Lung (tissue), 12 donors: ENCODE results near the gene TIE1. TPM values are rescaled to one million over a fixed set of nuclear protein-coding genes. Genes with fewer than 3 reads are reported as not detected.

Experiments used
- ATAC-seq: fragments of 200-7000 bp; cut with Tn5 transposase; one replicate; pipeline ENCODE4 v1.9.1; 2020; ENCODE audit warnings: moderate number of reproducible peaks; ENCODE audit not compliant: insufficient read depth, low FRiP score
- DNase-seq, 3 donors: peaks; one replicate each; pipeline ENCODE4 v3.0.0-alpha.2; 2013 to 2017
- H3K27ac ChIP-seq, 2 donors: one replicate each; pipeline ENCODE4 v1.5.1; 2013; ENCODE audit warnings: mild to moderate bottlenecking in 2 of 2, moderate library complexity in 2 of 2, control low read depth in 1 of 2, inconsistent platforms in 1 of 2, low read depth in 1 of 2, low read length in 1 of 2
- H3K27me3 ChIP-seq, 3 donors: one replicate each; pipeline ENCODE4 v1.5.1; 2013; ENCODE audit warnings: low read length in 2 of 3; ENCODE audit not compliant: control insufficient read depth in 3 of 3, insufficient read depth in 3 of 3
- H3K36me3 ChIP-seq, 4 donors: one replicate each; pipeline ENCODE4 v1.5.1; 2013; ENCODE audit warnings: low read length in 4 of 4, mild to moderate bottlenecking in 1 of 4, moderate library complexity in 1 of 4; ENCODE audit not compliant: control insufficient read depth in 4 of 4, insufficient read depth in 4 of 4
- H3K4me1 ChIP-seq, 5 donors: one replicate each; pipeline ENCODE4 v1.5.1; 2013; ENCODE audit warnings: low read length in 5 of 5, mild to moderate bottlenecking in 2 of 5, moderate library complexity in 1 of 5; ENCODE audit not compliant: control insufficient read depth in 5 of 5, insufficient read depth in 5 of 5
- H3K4me3 ChIP-seq: one replicate; pipeline ENCODE4 v1.5.1; 2013; ENCODE audit warnings: mild to moderate bottlenecking, control low read depth, moderate library complexity
- H3K9ac ChIP-seq, 2 donors: one replicate each; pipeline ENCODE4 v1.5.1; 2013; ENCODE audit warnings: low read length in 2 of 2, control low read depth in 1 of 2; ENCODE audit not compliant: insufficient read depth in 1 of 2
- H3K9me3 ChIP-seq, 4 donors: one replicate each; pipeline ENCODE4 v1.5.1; 2013; ENCODE audit warnings: low read length in 3 of 4, mild to moderate bottlenecking in 1 of 4, moderate library complexity in 1 of 4; ENCODE audit not compliant: control insufficient read depth in 4 of 4, insufficient read depth in 3 of 4
- WGBS, 2 donors: extraction: QIAGEN DNeasy Blood & Tissue Kit; methylation state at CpG; one replicate each; pipeline ENCODE4 v1.1.7; 2013; 5-methylcytosine and 5-hydroxymethylcytosine counted together
- polyA plus RNA-seq, 2 donors: library from polyadenylated mRNA; stranded (reverse); fragments of 200-250 nt; gene quantifications; one replicate each; pipeline ENCODE4 v1.2.1, GENCODE V29; 2013
- total RNA-seq, 2 donors: library from RNA; depleted of rRNA in 1 of 2; stranded (reverse); fragments of >200 nt in 1 of 2; gene quantifications; one replicate each; pipeline ENCODE4 v1.2.1, GENCODE V29; 2014 to 2021
- TF ChIP-seq, protein P1 (sequence below): IDR thresholded peaks from 2 replicates; pipeline ENCODE4 v1.5.1; 2012; ENCODE audit warnings: mild to moderate bottlenecking; ENCODE audit errors: control extremely low read depth, extremely low read depth
- donor health status: control.
- donor health status: control.
- donor health status: Bipolar disorder and iron deficiency.
- donor health status: healthy.
- donor health status: DM: yes; HTN: yes; CAD: no.

TIE1 gene
- total and polyA plus RNA-seq, 4 donors, result 20.5 to 133 (median 42.1) TPM

DNA sequence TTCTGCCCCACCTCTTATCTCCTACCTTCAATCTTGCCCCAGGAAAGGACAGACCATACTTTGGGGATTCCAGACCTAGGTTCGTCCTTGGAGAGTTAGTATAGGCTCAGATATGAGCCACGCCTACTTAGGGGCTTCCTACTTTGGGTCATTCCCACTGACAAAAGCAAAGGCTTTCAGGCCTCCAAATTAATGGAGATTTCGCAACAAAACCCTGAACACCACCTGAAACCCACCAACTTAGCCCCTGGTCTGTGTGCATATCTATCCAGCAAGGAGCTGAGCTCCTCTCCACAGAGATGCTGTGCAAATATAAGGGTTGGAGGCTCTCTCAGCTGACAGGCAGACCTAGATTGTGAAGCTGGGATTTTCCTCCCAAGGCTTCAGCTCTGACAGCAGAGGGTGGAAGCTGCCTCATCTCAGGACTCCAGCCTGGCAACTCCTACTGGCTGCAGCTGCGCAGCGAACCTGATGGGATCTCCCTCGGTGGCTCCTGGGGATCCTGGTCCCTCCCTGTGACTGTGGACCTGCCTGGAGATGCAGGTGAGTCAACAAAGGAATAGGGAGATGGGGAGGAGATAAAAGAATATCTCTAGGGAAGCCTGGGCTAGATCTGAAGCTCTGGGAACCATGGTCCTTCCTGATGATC is 38.9 kb downstream of the TIE1 start:
- no peak overlapping the region for H3K4me3 ChIP-seq
- H3K4me1 ChIP-seq, result peaks cover 0 to 3% (median 0%) of the 10 kb centered on the region in 5 donors
- TF ChIP-seq, protein P1, sequence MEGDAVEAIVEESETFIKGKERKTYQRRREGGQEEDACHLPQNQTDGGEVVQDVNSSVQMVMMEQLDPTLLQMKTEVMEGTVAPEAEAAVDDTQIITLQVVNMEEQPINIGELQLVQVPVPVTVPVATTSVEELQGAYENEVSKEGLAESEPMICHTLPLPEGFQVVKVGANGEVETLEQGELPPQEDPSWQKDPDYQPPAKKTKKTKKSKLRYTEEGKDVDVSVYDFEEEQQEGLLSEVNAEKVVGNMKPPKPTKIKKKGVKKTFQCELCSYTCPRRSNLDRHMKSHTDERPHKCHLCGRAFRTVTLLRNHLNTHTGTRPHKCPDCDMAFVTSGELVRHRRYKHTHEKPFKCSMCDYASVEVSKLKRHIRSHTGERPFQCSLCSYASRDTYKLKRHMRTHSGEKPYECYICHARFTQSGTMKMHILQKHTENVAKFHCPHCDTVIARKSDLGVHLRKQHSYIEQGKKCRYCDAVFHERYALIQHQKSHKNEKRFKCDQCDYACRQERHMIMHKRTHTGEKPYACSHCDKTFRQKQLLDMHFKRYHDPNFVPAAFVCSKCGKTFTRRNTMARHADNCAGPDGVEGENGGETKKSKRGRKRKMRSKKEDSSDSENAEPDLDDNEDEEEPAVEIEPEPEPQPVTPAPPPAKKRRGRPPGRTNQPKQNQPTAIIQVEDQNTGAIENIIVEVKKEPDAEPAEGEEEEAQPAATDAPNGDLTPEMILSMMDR, result no peak
- WGBS, 2 donors, result 91 to 96% methylated on average over 6 of the region's 6 CpGs
- no peak for ATAC-seq
- no peaks in the 10 kb centered on the region for H3K9me3 ChIP-seq
- H3K27me3 ChIP-seq, result no peaks in the 10 kb centered on the region
- no peak overlapping the region for H3K27ac ChIP-seq
- H3K36me3 ChIP-seq, result no peaks in the 10 kb centered on the region
- H3K9ac ChIP-seq, result no peak overlapping the region
- no peak for DNase-seq

GRCh38 chr1:43340559-43340958 is 39.8 kb downstream of the TIE1 start:
- Histone ChIP-seq H3K9ac (no peak overlapping the region), H3K27ac (no peak overlapping the region), H3K4me3 (no peak overlapping the region), H3K27me3 (no peaks in the 10 kb centered on the region), H3K36me3 (no peaks in the 10 kb centered on the region), H3K9me3 (no peaks in the 10 kb centered on the region), H3K4me1 (peaks cover 0 to 3% (median 0%) of the 10 kb centered on the region in 5 donors)
- no peak for DNase-seq
- 62 to 87% methylated on average over 1 of the region's 1 CpG for WGBS, 2 donors
- no peak for ATAC-seq
- TF ChIP-seq, protein P1, result no peak

GRCh38 chr1:43344267-43344850 is 43.6 kb downstream of the TIE1 start:
- Histone ChIP-seq H3K4me3 (no peak overlapping the region), H3K9ac (no peak overlapping the region), H3K9me3 (no peaks in the 10 kb centered on the region), H3K36me3 (no peaks in the 10 kb centered on the region), H3K4me1 (peaks cover 0 to 12% (median 2%) of the 10 kb centered on the region in 5 donors), H3K27me3 (peaks cover 0 to 5% (median 0%) of the 10 kb centered on the region in 3 donors), H3K27ac (peak overlapping the region in 1 of 2 donors; percentile 82)
- ATAC-seq (no peak), DNase-seq (peak in 2 of 3 donors; percentile 45 to 64)
- TF ChIP-seq, protein P1, result no peak
- 59 to 67% methylated on average over 4 of the region's 4 CpGs for WGBS, 2 donors
